Spleen (tissue), 7 donors: ENCODE data around the gene PDE4D.

Experiments used
- CTCF ChIP-seq, 11 experiments: fragments of 200-600 bp in 7 of 11; fragments of 450-650 bp in 4 of 11; sonication (generic) in 4 of 11; IDR thresholded peaks in 8 of 11; conservative IDR thresholded peaks in 3 of 11; 1 replicate in 7 of 11; 2 replicates in 4 of 11; pipeline versions ENCODE4 v1.4.0 to v1.8.0; 2016 to 2021; ENCODE audit warnings: antibody characterized with exemption in 11 of 11, inconsistent platforms in 4 of 11, mild to moderate bottlenecking in 1 of 11
- POLR2A ChIP-seq, 3 donors: fragments of 450-650 bp; IDR thresholded peaks; one replicate each; pipeline ENCODE4 v1.5.1; 2017; ENCODE audit warnings: antibody characterized with exemption in 3 of 3, mild to moderate bottlenecking in 1 of 3
- POLR2AphosphoS5 ChIP-seq, 3 donors: sonication (generic); formaldehyde crosslinking; IDR thresholded peaks; one replicate each; pipeline ENCODE4 v1.5.1; 2017; ENCODE audit warnings: antibody characterized with exemption in 3 of 3
- donor health status: DM: no; HTN: no; CAD: no; lungs with moderate emphysema.
- donor health status: DM: no; HTN: no; CAD: no.
- donor health status: DM: no; HTN: no; CAD: no.

DNA sequence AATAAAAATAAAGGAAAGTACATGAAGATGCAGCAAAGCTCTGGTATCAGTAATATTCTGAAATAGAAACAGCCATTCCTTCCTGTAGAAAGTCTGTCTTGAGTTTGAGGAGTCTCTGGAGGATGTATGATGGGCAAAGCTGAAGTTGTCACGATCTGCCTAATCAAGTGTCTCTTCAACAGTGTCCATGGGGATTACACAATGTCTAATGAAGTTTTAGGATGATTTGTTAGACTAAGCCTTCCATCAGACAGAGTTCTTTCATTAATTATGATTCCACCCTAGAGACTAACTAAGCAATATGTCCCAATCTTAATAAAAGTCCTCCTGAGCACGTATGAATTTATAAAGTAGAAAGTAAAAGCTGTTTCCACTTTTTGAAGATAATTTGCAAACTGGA lies 26.9 kb downstream of the PDE4D start:
- TF ChIP-seq CTCF (IDR thresholded peaks at IDR 0.05 in 8 of 11, conservative IDR thresholded peaks at IDR 0.05 in 3 of 11) (no peak), POLR2A (IDR thresholded peaks at IDR 0.05) (no peak), POLR2AphosphoS5 (IDR thresholded peaks at IDR 0.05) (no peak)
